ENCODE measurements around the gene PLPPR3.

The PLPPR3 gene

GRCh38 chr19:776549-776948, 45.2 kb downstream of the PLPPR3 start:
- no peak for DNase-seq (ENCODE audit: low spot score)
- in situ Hi-C loops (cut with MboI; ENCODE audit: low pct_unique_long_range_greater_than_20kb, low sequenced_read_pairs, unreplicated experiment), result no loop called here
- TF ChIP-seq CTCF (IDR thresholded peaks at IDR 0.05; ENCODE audit: extremely low read depth, insufficient read depth, missing control alignments), result no peak

GRCh38 chr19:772730-773436, 48.9 kb downstream of the PLPPR3 start:
- in situ Hi-C loops (cut with MboI; ENCODE audit: low pct_unique_long_range_greater_than_20kb, low sequenced_read_pairs, unreplicated experiment), result no loop called here
- DNase-seq (ENCODE audit: low spot score), result no peak

GRCh38 chr19:772063-772462, 49.7 kb downstream of the PLPPR3 start:
- DNase-seq (ENCODE audit: low spot score), result no peak
- no peak for TF ChIP-seq CTCF (IDR thresholded peaks at IDR 0.05; ENCODE audit: extremely low read depth, insufficient read depth, missing control alignments)
- in situ Hi-C loops (cut with MboI; ENCODE audit: low pct_unique_long_range_greater_than_20kb, low sequenced_read_pairs, unreplicated experiment), result no loop called here

More at GRCh38 chr19:772730-773436, 48.9 kb downstream of the PLPPR3 start:
- no peak for TF ChIP-seq CTCF (IDR thresholded peaks at IDR 0.05; ENCODE audit: extremely low read depth, insufficient read depth, missing control alignments)

DNA sequence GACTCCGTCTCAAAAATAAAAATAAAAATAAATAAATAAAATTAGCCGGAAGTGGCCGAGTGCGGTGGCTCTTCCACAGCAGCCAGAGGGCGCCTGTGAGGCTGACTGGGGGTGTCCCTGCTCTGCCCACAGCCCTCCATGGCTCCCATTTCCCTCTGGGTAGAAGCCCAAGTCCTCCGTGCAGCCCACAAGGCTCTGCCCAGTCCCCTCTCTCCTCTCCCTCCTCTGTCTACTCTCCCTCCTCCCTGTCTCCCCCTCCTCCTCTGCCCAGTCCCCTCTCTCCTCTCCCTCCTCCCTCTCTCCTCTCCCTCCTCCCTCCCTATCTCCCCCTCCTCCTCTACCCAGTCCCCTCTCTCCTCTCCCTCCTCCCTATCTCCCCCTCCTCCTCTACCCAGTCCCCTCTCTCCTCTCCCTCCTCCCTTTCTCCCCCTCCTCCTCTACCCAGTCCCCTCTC, 50.4 kb downstream of the PLPPR3 start:
- TF ChIP-seq CTCF (IDR thresholded peaks at IDR 0.05; ENCODE audit: extremely low read depth, insufficient read depth, missing control alignments), result peak; percentile 60
- in situ Hi-C loops (cut with MboI; ENCODE audit: low pct_unique_long_range_greater_than_20kb, low sequenced_read_pairs, unreplicated experiment), result no loop called here
- peak; percentile 79 for DNase-seq (ENCODE audit: low spot score)

DNA sequence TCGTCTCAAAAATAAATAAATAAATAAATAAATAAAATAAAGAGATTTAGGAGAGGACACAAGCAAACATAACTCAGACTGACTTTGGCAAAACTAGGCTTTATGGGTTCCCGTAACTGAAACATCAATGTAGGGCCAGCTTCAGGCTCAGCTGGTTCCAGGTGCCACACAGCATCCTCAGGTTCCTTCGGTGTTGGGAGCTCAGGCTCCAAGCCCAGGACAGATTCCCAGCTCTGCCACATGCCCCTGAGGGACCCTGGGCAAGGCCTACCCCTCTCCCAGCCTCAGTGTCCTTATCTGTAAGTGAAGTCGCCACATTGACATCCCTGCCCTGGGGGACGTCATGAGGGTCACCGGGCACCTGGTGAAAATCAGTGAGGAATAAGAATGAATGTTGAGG, 52.1 kb downstream of the PLPPR3 start:
- in situ Hi-C loops (cut with MboI; ENCODE audit: low pct_unique_long_range_greater_than_20kb, low sequenced_read_pairs, unreplicated experiment), result no loop called here
- no peak for TF ChIP-seq CTCF (IDR thresholded peaks at IDR 0.05; ENCODE audit: extremely low read depth, insufficient read depth, missing control alignments)
- no peak for DNase-seq (ENCODE audit: low spot score)

DNA sequence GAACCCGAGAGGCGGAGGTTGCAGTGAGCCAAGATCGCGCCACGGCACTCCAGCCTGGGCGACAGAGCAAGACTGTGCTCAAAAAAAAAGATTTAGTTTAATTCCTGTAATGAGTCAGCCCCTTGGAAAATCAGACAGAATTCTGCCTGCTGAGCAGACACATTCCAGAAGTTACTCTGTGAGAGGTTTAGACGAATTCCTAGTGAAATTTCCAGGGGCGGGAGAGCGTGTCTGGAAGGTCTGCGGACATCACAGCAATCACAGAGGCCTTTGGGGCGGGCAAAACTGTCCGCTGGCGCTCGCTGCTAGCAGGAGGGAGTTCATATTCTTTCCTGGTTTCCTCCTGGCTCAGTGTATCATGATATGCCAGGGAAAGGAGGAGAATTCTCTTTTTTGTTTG, 53.3 kb downstream of the PLPPR3 start:
- DNase-seq (ENCODE audit: low spot score), result no peak
- TF ChIP-seq CTCF (IDR thresholded peaks at IDR 0.05; ENCODE audit: extremely low read depth, insufficient read depth, missing control alignments), result no peak
- in situ Hi-C loops (cut with MboI; ENCODE audit: low pct_unique_long_range_greater_than_20kb, low sequenced_read_pairs, unreplicated experiment), result no loop called here

Measured in GM13977 (cell line).